NOMO-1 (cell line): Measurements from ENCODE around the gene CAMTA1.

ENCODE experiments used
- DNase-seq, 2 experiments: peaks; one replicate each; lab custom pipeline; 2025; ENCODE audit not compliant: unreplicated experiment in 2 of 2; lab: John Stamatoyannopoulos, UW

Gene CAMTA1

GRCh38 chr1:7454895-7455784 is 669.9 kb downstream of the CAMTA1 start:
- no peak for DNase-seq

- DNase-seq: no peak
Observed at GRCh38 chr1:7455796-7456721, 670.8 kb downstream of the CAMTA1 start.

GRCh38 chr1:7456722-7457082 is 671.4 kb downstream of the CAMTA1 start:
- no peak for DNase-seq

GRCh38 chr1:7457811-7458210 is 672.6 kb downstream of the CAMTA1 start:
- DNase-seq: no peak

- DNase-seq: no peak
Observed at GRCh38 chr1:7458946-7459345, 673.7 kb downstream of the CAMTA1 start.

GRCh38 chr1:7459914-7460313 is 674.7 kb downstream of the CAMTA1 start:
- no peak for DNase-seq

- no peak for DNase-seq
Observed at GRCh38 chr1:7460807-7461206, 675.6 kb downstream of the CAMTA1 start.

GRCh38 chr1:7462617-7463016 is 677.4 kb downstream of the CAMTA1 start:
- DNase-seq: no peak

GRCh38 chr1:7463526-7463925 is 678.3 kb downstream of the CAMTA1 start:
- no peak for DNase-seq

- DNase-seq: no peak
Observed at GRCh38 chr1:7464736-7465135, 679.5 kb downstream of the CAMTA1 start.

GRCh38 chr1:7467476-7468175 is 682.4 kb downstream of the CAMTA1 start:
- no peak for DNase-seq

- DNase-seq: no peak
Observed at GRCh38 chr1:7468248-7468647, 683.0 kb downstream of the CAMTA1 start.

- DNase-seq: no peak
Observed at GRCh38 chr1:7469255-7469938, 684.1 kb downstream of the CAMTA1 start.

GRCh38 chr1:7470904-7471638 is 685.8 kb downstream of the CAMTA1 start:
- DNase-seq: no peak

GRCh38 chr1:7471836-7472235 is 686.6 kb downstream of the CAMTA1 start:
- no peak for DNase-seq

GRCh38 chr1:7473223-7474142 is 688.2 kb downstream of the CAMTA1 start:
- DNase-seq: no peak

- no peak for DNase-seq
Observed at GRCh38 chr1:7474143-7474490, 688.9 kb downstream of the CAMTA1 start.

- no peak for DNase-seq
Observed at GRCh38 chr1:7474786-7475502, 689.7 kb downstream of the CAMTA1 start.
